Measurements from ENCODE around the gene REC8. TPM values are rescaled to one million over a fixed set of nuclear protein-coding genes. Genes with fewer than 3 reads are reported as not detected.
A peak's percentile ranks its signal among the peaks of the same experiment; 100 is the strongest.

The REC8 gene
- polyA plus RNA-seq, 1 donor (not counting 4 experiments of a cell fraction or from before 2014, with no cell fraction given) = 6.3 TPM

DNA sequence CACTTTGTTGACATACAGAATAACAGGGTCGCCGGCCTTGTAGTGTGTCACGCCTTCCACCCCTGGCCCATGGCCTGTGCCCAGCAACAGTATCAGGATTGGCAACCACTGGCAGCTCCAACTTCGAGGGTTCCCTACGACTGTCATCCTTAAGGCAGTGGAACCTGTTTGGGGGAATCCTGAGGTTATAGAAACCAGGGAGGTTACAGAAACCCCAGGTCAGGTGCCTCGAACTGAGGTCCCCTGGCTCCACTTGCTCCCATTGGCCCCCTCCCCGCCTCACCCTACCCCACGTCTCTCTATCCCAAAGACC lies 22.9 kb downstream of the REC8 start:
- DNase-seq (ENCODE audit: low read depth, low spot score) (no peak), FAIRE-seq (no peak)
- Histone ChIP-seq H4K20me1 (ENCODE audit: control insufficient read depth, extremely low read depth, insufficient read depth, low read length) (no peaks in the 10 kb centered on the region), H3K79me2 (ENCODE audit: control insufficient read depth, insufficient read depth, low read length) (peaks cover 49% of the 10 kb centered on the region), H3K27me3 (ENCODE audit: control insufficient read depth, extremely low read depth, insufficient read depth, low read length) (no peaks in the 10 kb centered on the region), H3K4me2 (ENCODE audit: control insufficient read depth, extremely low read depth, insufficient read depth, low read depth, low read length) (peak overlapping the region; percentile 98), H3K27ac (ENCODE audit: control insufficient read depth, insufficient read depth, low read length) (peak overlapping the region; percentile 96), H3K4me3 (ENCODE audit: control insufficient read depth in 2 of 3, extremely low read depth in 1 of 3, insufficient read depth in 2 of 3, low read depth in 1 of 3, low read length in 3 of 3) (peak overlapping the region; percentile 83 to 98 (median 96)), H3K4me1 (ENCODE audit: control insufficient read depth, extremely low read depth, insufficient read depth, low read length) (peaks cover 15% of the 10 kb centered on the region), H3K9me3 (ENCODE audit: control insufficient read depth, low read depth, low read length) (no peaks in the 10 kb centered on the region), H3K9me1 (ENCODE audit: control insufficient read depth, extremely low read depth, insufficient read depth, low read length) (no peaks in the 10 kb centered on the region), H3K36me3 (ENCODE audit: control insufficient read depth in 2 of 2, extremely low read depth in 1 of 2, insufficient read depth in 2 of 2, low read length in 2 of 2) (peaks cover 12 to 21% of the 10 kb centered on the region in 2 experiments), H3K9ac (ENCODE audit: control insufficient read depth, extremely low read depth, insufficient read depth, low read length) (peak overlapping the region; percentile 98), H2AFZ (ENCODE audit: control insufficient read depth, low read length) (peak overlapping the region; percentile 90)
- dilution Hi-C loops (cut with MboI; ENCODE audit: extremely low pct_ligation_motif_present, low sequenced_read_pairs) = no loop called here
- no peak for TF ChIP-seq EZH2 (IDR thresholded peaks at IDR 0.05; ENCODE audit: low read length)
- TF ChIP-seq, protein P1, sequence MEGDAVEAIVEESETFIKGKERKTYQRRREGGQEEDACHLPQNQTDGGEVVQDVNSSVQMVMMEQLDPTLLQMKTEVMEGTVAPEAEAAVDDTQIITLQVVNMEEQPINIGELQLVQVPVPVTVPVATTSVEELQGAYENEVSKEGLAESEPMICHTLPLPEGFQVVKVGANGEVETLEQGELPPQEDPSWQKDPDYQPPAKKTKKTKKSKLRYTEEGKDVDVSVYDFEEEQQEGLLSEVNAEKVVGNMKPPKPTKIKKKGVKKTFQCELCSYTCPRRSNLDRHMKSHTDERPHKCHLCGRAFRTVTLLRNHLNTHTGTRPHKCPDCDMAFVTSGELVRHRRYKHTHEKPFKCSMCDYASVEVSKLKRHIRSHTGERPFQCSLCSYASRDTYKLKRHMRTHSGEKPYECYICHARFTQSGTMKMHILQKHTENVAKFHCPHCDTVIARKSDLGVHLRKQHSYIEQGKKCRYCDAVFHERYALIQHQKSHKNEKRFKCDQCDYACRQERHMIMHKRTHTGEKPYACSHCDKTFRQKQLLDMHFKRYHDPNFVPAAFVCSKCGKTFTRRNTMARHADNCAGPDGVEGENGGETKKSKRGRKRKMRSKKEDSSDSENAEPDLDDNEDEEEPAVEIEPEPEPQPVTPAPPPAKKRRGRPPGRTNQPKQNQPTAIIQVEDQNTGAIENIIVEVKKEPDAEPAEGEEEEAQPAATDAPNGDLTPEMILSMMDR (optimal IDR thresholded peaks at IDR 0.05 in 1 of 3, IDR thresholded peaks at IDR 0.05 in 1 of 3, conservative IDR thresholded peaks at IDR 0.05 in 1 of 3; ENCODE audit: extremely low read depth in 1 of 3, insufficient read depth in 2 of 3, low read length in 3 of 3) = no peak

DNA sequence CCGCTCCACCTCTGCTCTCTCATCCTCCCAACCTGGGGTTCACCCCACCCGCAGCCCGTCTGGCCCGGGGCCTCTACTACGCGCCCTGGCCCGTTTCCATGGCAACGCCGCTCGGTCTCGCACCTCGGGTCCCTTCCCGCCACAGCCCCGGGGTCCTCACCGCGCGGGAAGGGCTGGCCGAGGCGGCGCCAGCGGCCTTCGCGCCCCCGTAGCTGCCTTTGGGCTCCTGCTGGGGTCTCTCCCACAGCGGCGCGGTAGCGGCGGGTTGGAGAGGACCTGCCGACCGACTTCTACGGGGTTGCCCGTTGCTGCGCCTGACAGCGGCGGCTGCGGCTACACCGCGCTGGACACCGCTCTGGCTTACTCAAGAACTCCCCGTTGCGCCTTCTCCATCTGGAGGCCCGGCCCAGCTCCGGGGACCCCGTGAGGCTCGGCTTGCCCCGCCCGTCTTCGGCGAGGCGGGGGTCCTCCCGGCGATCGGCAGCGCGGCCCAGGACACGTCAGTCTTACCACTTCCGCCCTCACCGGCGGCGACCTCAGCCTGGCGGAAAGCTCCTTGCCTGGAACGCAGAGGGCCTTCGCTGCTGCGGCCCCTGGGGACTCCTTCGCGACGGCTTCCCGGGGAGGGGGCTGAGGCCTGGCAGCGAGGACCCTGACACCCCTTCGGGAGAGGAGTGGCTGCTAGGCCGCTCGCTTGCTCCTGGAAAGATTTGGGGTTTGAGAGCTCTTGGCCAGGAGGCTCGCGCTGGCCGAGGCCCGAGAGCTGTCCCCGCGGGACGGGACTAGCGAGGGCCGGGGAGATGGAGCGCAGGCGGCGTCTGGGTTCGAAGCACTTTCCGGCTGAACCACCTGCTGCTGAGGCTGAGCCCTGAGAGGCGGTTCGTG lies 23.5 kb downstream of the REC8 start, which contains the start of gene TM9SF1:
Gene TM9SF1 (minus strand): TSS at position 256 of the 885 bp plus-strand sequence. CDS start 422 bp downstream, outside the sequence.
- Histone ChIP-seq H3K9me3 (ENCODE audit: control insufficient read depth, low read depth, low read length) (no peaks in the 10 kb centered on the region), H3K27ac (ENCODE audit: control insufficient read depth, insufficient read depth, low read length) (peak within 1 kb of the TSS; percentile 96), H3K9me1 (ENCODE audit: control insufficient read depth, extremely low read depth, insufficient read depth, low read length) (no peaks in the 10 kb centered on the region), H3K4me1 (ENCODE audit: control insufficient read depth, extremely low read depth, insufficient read depth, low read length) (peaks cover 15% of the 10 kb centered on the region), H3K9ac (ENCODE audit: control insufficient read depth, extremely low read depth, insufficient read depth, low read length) (peak within 1 kb of the TSS; percentile 98), H3K4me2 (ENCODE audit: control insufficient read depth, extremely low read depth, insufficient read depth, low read depth, low read length) (peak within 1 kb of the TSS; percentile 98), H3K79me2 (ENCODE audit: control insufficient read depth, insufficient read depth, low read length) (peaks cover 48% of the 10 kb centered on the region), H2AFZ (ENCODE audit: control insufficient read depth, low read length) (peak within 1 kb of the TSS; percentile 90), H3K4me3 (ENCODE audit: control insufficient read depth in 2 of 3, extremely low read depth in 1 of 3, insufficient read depth in 2 of 3, low read depth in 1 of 3, low read length in 3 of 3) (peak within 1 kb of the TSS; percentile 83 to 98 (median 96)), H3K36me3 (ENCODE audit: control insufficient read depth in 2 of 2, extremely low read depth in 1 of 2, insufficient read depth in 2 of 2, low read length in 2 of 2) (peaks cover 8 to 17% of the 10 kb centered on the region in 2 experiments), H4K20me1 (ENCODE audit: control insufficient read depth, extremely low read depth, insufficient read depth, low read length) (no peaks in the 10 kb centered on the region), H3K27me3 (ENCODE audit: control insufficient read depth, extremely low read depth, insufficient read depth, low read length) (no peaks in the 10 kb centered on the region)
- dilution Hi-C loops (cut with MboI; ENCODE audit: extremely low pct_ligation_motif_present, low sequenced_read_pairs) = no loop called here
- TF ChIP-seq, protein P1 (optimal IDR thresholded peaks at IDR 0.05 in 1 of 3, IDR thresholded peaks at IDR 0.05 in 1 of 3, conservative IDR thresholded peaks at IDR 0.05 in 1 of 3; ENCODE audit: extremely low read depth in 1 of 3, insufficient read depth in 2 of 3, low read length in 3 of 3) = no peak
- TF ChIP-seq EZH2 (IDR thresholded peaks at IDR 0.05; ENCODE audit: low read length) = no peak
- peak; percentile 30 for DNase-seq (ENCODE audit: low read depth, low spot score)
- no peak for FAIRE-seq

Data from keratinocyte (primary cell).